Measurements from ENCODE around the gene SEMA5B.
A peak's percentile ranks its signal among the peaks of the same experiment; 100 is the strongest.

The SEMA5B gene

GRCh38 chr3:122992133-122992532 lies 35.4 kb downstream of the SEMA5B start:
- DNase-seq, result no peak

GRCh38 chr3:122991236-122991985 lies 36.2 kb downstream of the SEMA5B start:
- no peak for DNase-seq

GRCh38 chr3:122989856-122990575 lies 37.5 kb downstream of the SEMA5B start:
- DNase-seq, result no peak

- DNase-seq, result no peak
These were observed 39.1 kb downstream of the SEMA5B start for GRCh38 chr3:122988508-122988907.

- DNase-seq, result no peak
These were observed 39.7 kb downstream of the SEMA5B start for GRCh38 chr3:122987736-122988319.

GRCh38 chr3:122987231-122987630 lies 40.3 kb downstream of the SEMA5B start:
- DNase-seq, result no peak

- DNase-seq, result no peak
These were observed 40.8 kb downstream of the SEMA5B start for GRCh38 chr3:122986693-122987179.

GRCh38 chr3:122985539-122985938 lies 42.0 kb downstream of the SEMA5B start:
- no peak for DNase-seq

- DNase-seq, result no peak
These were observed 42.9 kb downstream of the SEMA5B start for GRCh38 chr3:122984650-122985049.

- DNase-seq, result no peak
These were observed 43.6 kb downstream of the SEMA5B start for GRCh38 chr3:122984007-122984406.

GRCh38 chr3:122982216-122983185 lies 45.1 kb downstream of the SEMA5B start:
- DNase-seq, result no peak

- DNase-seq, result no peak
These were observed 48.4 kb downstream of the SEMA5B start for GRCh38 chr3:122979211-122979610.

- DNase-seq, result no peak
These were observed 49.0 kb downstream of the SEMA5B start for GRCh38 chr3:122978569-122978968.

GRCh38 chr3:122977746-122978466 lies 49.7 kb downstream of the SEMA5B start:
- DNase-seq, result no peak

- DNase-seq, result peak in 1 of 2 donors; percentile 12
These were observed 51.7 kb downstream of the SEMA5B start for GRCh38 chr3:122975924-122976293.

- peak in 1 of 2 donors; percentile 6 for DNase-seq
These were observed 52.2 kb downstream of the SEMA5B start for GRCh38 chr3:122975163-122975923.

- no peak for DNase-seq
These were observed 52.8 kb downstream of the SEMA5B start for GRCh38 chr3:122974764-122975162.

- no peak for DNase-seq
These were observed 53.5 kb downstream of the SEMA5B start for GRCh38 chr3:122973893-122974615.

- DNase-seq, result no peak
These were observed 55.4 kb downstream of the SEMA5B start for GRCh38 chr3:122972141-122972540.

Measured in CD4-positive, alpha-beta T cell treated with Interleukin-1 beta for 1 hour (primary cell).